ENCODE results near the gene TFDP2. TPM values are rescaled to one million over a fixed set of nuclear protein-coding genes. Genes with fewer than 3 reads are reported as not detected.

Gene TFDP2
- total and polyA plus RNA-seq, 9 of the 15 experiments (the other 6 are each of a cell fraction or from before 2014, with no cell fraction given) = 95.6 to 179 (median 126) TPM

DNA sequence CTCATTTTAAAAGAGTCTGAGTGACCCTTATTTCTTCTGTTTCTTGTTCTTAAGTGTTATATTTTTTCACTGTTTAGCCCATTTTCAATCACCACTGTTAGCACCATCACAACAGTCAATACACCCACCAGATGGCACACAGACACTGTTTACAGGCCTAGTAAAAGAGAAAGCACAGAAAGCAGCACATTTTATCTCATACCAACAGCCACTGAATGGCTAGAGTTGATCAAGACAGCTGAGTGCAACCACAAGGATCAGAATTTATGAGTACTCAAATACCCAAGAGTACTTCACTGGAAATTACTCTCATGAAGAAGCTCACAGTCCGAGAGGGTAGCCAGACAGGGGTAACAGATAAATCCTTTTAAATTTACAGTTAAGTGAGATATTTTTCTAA is 127.0 kb downstream of the TFDP2 start (continued):
- TF ChIP-seq E2F6 (IDR thresholded peaks at IDR 0.05; ENCODE audit: borderline replicate concordance in 1 of 2, extremely low read depth in 1 of 2, insufficient read depth in 1 of 2, insufficient read length in 1 of 2, low read depth in 1 of 2, low read length in 1 of 2, poor library complexity in 1 of 2, severe bottlenecking in 1 of 2) (no peak), ZNF717 (CRISPR knock-in tag; IDR thresholded peaks at IDR 0.05) (no peak), ZNF436 (CRISPR knock-in tag; IDR thresholded peaks at IDR 0.05) (no peak), CHD7 (IDR thresholded peaks at IDR 0.05; ENCODE audit: low read depth, low read length) (no peak), CTCF (IDR thresholded peaks at IDR 0.05 in 2 of 3, conservative IDR thresholded peaks at IDR 0.05 in 1 of 3; ENCODE audit: insufficient read depth in 2 of 3, low read depth in 1 of 3, low read length in 3 of 3) (peak; percentile 71 to 83 (median 72); a peak in 5 of 6 replicates), ADNP (tag; IDR thresholded peaks at IDR 0.05) (no peak), ZNF785 (CRISPR knock-in tag; IDR thresholded peaks at IDR 0.05) (no peak)
- TF ChIP-seq, protein P1, sequence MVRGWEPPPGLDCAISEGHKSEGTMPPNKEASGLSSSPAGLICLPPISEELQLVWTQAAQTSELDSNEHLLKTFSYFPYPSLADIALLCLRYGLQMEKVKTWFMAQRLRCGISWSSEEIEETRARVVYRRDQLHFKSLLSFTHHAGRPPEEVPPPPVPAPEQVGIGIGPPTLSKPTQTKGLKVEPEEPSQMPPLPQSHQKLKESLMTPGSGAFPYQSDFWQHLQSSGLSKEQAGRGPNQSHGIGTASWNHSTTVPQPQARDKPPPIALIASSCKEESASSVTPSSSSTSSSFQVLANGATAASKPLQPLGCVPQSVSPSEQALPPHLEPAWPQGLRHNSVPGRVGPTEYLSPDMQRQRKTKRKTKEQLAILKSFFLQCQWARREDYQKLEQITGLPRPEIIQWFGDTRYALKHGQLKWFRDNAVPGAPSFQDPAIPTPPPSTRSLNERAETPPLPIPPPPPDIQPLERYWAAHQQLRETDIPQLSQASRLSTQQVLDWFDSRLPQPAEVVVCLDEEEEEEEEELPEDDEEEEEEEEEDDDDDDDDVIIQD (CRISPR knock-in tag; IDR thresholded peaks at IDR 0.05) = no peak

Measured in K562 (cell line).